SK-N-SH treated with all-trans-retinoic acid at 6 μM for 48 hours (cell line): ENCODE results near the gene CCDC194.

Experiments
- GLIS3 ChIP-seq: fragments of 250-450 bp; sonication (Bioruptor Pico); IDR thresholded peaks from 2 replicates; pipeline ENCODE4 v1.5.0; 2020; ENCODE audit warnings: mild to moderate bottlenecking, moderate library complexity
- PATZ1 ChIP-seq: fragments of 250-450 bp; sonication (Bioruptor Pico); IDR thresholded peaks from 2 replicates; pipeline ENCODE4 v1.8.0; 2020; ENCODE audit warnings: mild to moderate bottlenecking, moderate library complexity, borderline replicate concordance
- PPARA ChIP-seq: fragments of 250-450 bp; sonication (Bioruptor Pico); IDR thresholded peaks from 2 replicates; pipeline ENCODE4 v1.5.0; 2020; ENCODE audit warnings: mild to moderate bottlenecking, borderline replicate concordance
- RARB ChIP-seq: fragments of 250-450 bp; sonication (Bioruptor Pico); IDR thresholded peaks from 2 replicates; pipeline ENCODE4 v1.8.0; 2021; ENCODE audit warnings: mild to moderate bottlenecking, moderate library complexity
- TOX ChIP-seq: fragments of 250-450 bp; sonication (Bioruptor Pico); IDR thresholded peaks from 2 replicates; pipeline ENCODE4 v1.8.0; 2021; ENCODE audit warnings: mild to moderate bottlenecking, moderate library complexity, borderline replicate concordance
- ZFP3 ChIP-seq: fragments of 250-450 bp; sonication (Bioruptor Pico); IDR thresholded peaks from 2 replicates; pipeline ENCODE4 v1.5.0; 2020; ENCODE audit warnings: mild to moderate bottlenecking, moderate library complexity
- ZFP30 ChIP-seq: fragments of 450-650 bp; formaldehyde crosslinking; IDR thresholded peaks from 2 replicates; pipeline ENCODE4 v1.5.0; 2022; ENCODE audit warnings: mild to moderate bottlenecking, moderate library complexity
- ZNF70 ChIP-seq: fragments of 450-650 bp; formaldehyde crosslinking; IDR thresholded peaks from 2 replicates; pipeline ENCODE4 v1.5.0; 2020; ENCODE audit warnings: mild to moderate bottlenecking, moderate library complexity

DNA sequence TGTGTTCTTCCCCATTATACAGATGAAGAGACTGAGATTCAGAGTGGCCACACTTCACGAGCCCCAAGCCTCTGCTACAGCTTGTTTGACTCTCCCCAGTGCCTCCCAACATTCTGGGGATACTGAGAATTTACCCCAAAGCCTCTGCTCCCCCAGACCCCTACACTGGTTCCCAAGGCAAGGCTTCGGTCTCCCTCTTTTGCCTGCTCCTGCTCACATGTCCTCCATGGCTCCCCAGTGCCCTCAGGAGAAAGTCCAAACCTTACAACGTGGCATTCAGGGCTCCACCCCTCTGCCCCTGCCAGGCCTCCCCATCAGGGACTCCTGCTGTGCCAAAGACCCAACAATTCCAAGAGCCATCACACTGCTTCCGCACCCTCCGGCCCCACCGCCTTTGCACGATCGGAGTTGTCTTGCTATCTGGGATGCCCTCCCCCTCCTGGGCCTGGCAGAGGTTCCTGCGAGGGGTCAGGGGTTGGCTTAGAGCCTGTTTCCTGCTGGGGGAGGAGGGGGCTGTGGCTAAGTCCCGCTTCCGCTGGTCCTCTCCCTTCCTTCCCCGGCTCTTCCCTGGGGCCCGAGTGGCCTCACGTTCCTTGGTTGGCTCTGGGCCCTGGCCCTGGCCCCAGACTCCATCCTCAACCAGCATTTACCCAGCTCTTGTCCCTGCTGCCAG lies 41.3 kb downstream of the CCDC194 start:
- no peak for TF ChIP-seq TOX (CRISPR knock-in tag)
- TF ChIP-seq ZFP3 = no peak
- no peak for TF ChIP-seq ZNF70 (CRISPR knock-in tag)
- no peak for TF ChIP-seq RARB (CRISPR knock-in tag)
- TF ChIP-seq ZFP30 (CRISPR knock-in tag) = no peak
- no peak for TF ChIP-seq GLIS3 (CRISPR knock-in tag)
- no peak for TF ChIP-seq PATZ1 (CRISPR knock-in tag)
- no peak for TF ChIP-seq PPARA (CRISPR knock-in tag)
